ENCODE results near the gene TPST2. TPM values are rescaled to one million over a fixed set of nuclear protein-coding genes. Genes with fewer than 3 reads are reported as not detected.

Gene TPST2
- total and polyA plus RNA-seq, 5 donors = 27.6 to 55.2 (median 33.8) TPM

DNA sequence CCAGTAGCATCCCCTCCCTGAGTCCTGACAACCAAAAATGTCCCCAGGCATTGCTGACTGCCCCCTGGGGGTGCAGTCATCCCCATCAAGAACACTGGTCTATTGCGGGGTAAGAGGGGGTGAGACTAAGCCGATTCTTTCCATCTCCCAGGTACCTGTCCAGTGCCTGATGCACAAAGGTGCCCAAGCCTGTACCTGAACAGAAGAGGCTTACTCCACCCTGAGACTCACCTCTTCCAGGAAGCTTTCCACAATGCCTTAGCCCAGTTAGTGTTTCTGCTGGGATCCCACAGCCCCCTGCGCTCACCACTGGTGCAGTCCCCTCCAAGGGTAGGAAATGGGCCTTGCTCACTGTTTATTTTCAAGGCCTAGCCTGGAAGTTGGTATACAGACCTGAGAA, 22.9 kb downstream of the TPST2 start:
- no peak for DNase-seq
- no peaks in the 10 kb centered on the region for H3K9me3 ChIP-seq (ENCODE audit: control insufficient read depth, low read length)
- intact Hi-C loops (cut with DNase I) = no loop called here
- ATAC-seq = no peak
- H3K4me1 ChIP-seq (ENCODE audit: control insufficient read depth, insufficient read depth, low read length) = peaks cover 10% of the 10 kb centered on the region
- 97% methylated on average over 3 of the region's 3 CpGs for WGBS
- H3K4me3 ChIP-seq (ENCODE audit: low read length) = no peak overlapping the region
- H3K27me3 ChIP-seq (ENCODE audit: control insufficient read depth, insufficient read depth) = no peaks in the 10 kb centered on the region
- H3K27ac ChIP-seq (ENCODE audit: low read length) = no peak overlapping the region

DNA sequence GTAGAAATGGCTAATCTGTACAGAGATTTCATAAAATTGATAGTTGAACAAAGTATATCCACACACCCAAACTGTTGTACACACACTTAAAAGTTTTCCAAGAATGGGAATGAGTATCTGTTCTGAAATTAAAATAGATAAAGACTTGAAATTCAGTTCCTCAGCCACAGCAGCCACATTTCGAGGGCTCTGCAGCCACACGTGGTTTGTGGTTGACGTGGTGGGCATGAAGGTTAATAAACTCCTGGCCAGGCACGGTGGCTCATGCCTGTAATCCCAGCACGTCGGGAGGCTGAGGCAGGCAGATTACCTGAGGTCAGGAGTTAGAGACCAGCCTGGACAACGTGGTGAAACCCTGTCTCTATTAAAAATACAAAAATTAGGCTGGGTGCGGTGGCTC, 24.0 kb downstream of the TPST2 start:
- no peaks in the 10 kb centered on the region for H3K27me3 ChIP-seq (ENCODE audit: control insufficient read depth, insufficient read depth)
- 78% methylated on average over 8 of the region's 8 CpGs for WGBS
- intact Hi-C loops (cut with DNase I) = no loop called here
- no peak overlapping the region for H3K27ac ChIP-seq (ENCODE audit: low read length)
- ATAC-seq (no peak), DNase-seq (no peak)
- no peak overlapping the region for H3K4me3 ChIP-seq (ENCODE audit: low read length)
- peaks cover 10% of the 10 kb centered on the region for H3K4me1 ChIP-seq (ENCODE audit: control insufficient read depth, insufficient read depth, low read length)
- H3K9me3 ChIP-seq (ENCODE audit: control insufficient read depth, low read length) = no peaks in the 10 kb centered on the region

DNA sequence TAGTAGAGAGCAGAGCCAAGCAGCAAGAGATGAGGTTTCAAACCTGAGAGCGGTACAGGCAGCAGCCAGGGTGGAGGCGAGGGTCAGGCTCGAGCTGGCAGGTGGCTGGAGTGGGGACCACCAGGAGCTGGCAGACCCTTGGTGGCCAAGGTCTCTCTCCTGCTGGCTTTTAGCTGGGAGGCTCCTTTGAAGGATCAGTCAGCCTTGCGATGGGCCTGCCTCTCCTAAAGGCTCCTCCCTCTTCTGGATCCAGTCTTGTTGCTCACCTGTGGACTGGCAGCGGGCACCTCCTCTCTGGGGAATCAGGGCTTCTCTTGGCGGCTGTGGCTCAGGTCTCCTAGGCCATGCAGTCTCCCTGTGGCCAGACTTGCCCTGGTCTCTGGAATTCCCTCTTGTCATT, 24.8 kb downstream of the TPST2 start:
- H3K4me3 ChIP-seq (ENCODE audit: low read length) = no peak overlapping the region
- 94% methylated on average over 6 of the region's 6 CpGs for WGBS
- no peak for DNase-seq
- H3K4me1 ChIP-seq (ENCODE audit: control insufficient read depth, insufficient read depth, low read length) = peaks cover 5% of the 10 kb centered on the region
- no peak for ATAC-seq
- intact Hi-C loops (cut with DNase I) = no loop called here
- no peak overlapping the region for H3K27ac ChIP-seq (ENCODE audit: low read length)
- H3K9me3 ChIP-seq (ENCODE audit: control insufficient read depth, low read length) = no peaks in the 10 kb centered on the region
- no peaks in the 10 kb centered on the region for H3K27me3 ChIP-seq (ENCODE audit: control insufficient read depth, insufficient read depth)

DNA sequence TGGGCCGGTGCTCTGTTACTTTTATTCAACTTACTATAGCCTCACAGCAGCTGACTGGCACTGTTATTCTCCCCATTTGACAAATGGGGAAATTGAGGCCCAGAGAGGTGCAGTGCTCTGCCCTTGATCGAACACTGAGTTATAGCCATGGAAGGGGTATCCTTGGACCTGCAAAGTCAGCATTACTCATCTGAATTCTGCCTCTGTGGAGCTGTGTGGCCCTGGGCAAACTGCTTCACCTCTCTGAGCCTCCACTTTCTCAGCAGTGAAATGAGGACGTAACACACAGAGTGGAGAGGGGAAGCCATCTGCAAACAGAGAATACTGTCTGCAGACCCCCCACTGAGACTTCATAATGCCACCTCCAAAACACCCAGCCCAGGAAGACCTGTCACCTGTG, 25.3 kb downstream of the TPST2 start:
- WGBS = 93% methylated on average over 3 of the region's 3 CpGs
- H3K27ac ChIP-seq (ENCODE audit: low read length) = no peak overlapping the region
- H3K4me1 ChIP-seq (ENCODE audit: control insufficient read depth, insufficient read depth, low read length) = peaks cover 4% of the 10 kb centered on the region
- intact Hi-C loops (cut with DNase I) = no loop called here
- H3K27me3 ChIP-seq (ENCODE audit: control insufficient read depth, insufficient read depth) = no peaks in the 10 kb centered on the region
- DNase-seq = no peak
- no peaks in the 10 kb centered on the region for H3K9me3 ChIP-seq (ENCODE audit: control insufficient read depth, low read length)
- no peak for ATAC-seq
- no peak overlapping the region for H3K4me3 ChIP-seq (ENCODE audit: low read length)

DNA sequence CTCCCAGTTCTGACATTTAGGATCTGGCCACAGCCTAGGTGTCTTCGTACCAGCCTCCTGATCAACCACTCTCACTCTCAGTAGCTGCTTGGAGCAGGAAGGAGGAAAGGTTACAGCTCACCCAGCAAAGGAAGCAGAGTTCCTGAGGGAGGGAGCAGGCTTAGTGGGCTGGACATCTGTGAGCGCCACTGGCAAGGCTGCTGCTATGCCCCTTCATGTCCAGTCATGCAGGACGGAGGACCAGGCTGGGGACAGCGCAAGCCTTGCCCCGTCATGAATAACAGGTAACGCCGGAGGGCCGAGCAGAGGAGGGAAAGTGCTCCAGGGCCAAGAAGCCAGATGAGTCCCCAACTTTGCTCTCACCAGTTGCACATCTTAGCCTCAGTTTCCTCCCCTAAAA, 25.8 kb downstream of the TPST2 start:
- no peak for DNase-seq
- H3K4me1 ChIP-seq (ENCODE audit: control insufficient read depth, insufficient read depth, low read length) = peaks cover 4% of the 10 kb centered on the region

DNA sequence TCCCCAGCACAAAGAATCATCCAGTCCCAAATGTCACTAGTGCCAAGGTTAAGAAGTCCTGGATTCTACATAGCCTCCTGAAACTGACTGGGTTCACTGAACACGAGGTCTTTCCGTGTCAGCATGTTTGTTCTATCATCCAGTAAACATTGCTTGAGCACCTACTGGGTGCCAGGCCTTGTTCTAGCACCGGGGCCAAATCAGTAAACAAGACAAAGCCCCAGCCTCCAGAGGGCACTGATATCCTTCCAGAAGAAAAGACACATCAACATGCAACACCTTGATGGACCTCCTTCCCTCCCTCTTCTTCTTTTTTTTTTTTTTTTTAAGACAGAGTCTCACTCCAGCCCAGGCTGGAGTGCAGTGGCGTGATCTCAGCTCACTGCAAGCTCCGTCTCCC, 26.9 kb downstream of the TPST2 start:
- Histone ChIP-seq H3K9me3 (ENCODE audit: control insufficient read depth, low read length) (no peaks in the 10 kb centered on the region), H3K27me3 (ENCODE audit: control insufficient read depth, insufficient read depth) (no peaks in the 10 kb centered on the region), H3K27ac (ENCODE audit: low read length) (no peak overlapping the region), H3K4me3 (ENCODE audit: low read length) (no peak overlapping the region), H3K4me1 (ENCODE audit: control insufficient read depth, insufficient read depth, low read length) (peaks cover 2% of the 10 kb centered on the region)
- 75% methylated on average over 5 of the region's 5 CpGs for WGBS
- intact Hi-C loops (cut with DNase I) = no loop called here
- DNase-seq (no peak), ATAC-seq (no peak)

More for the DNA sequence above, 25.8 kb downstream of the TPST2 start:
- no peaks in the 10 kb centered on the region for H3K27me3 ChIP-seq (ENCODE audit: control insufficient read depth, insufficient read depth)
- no peaks in the 10 kb centered on the region for H3K9me3 ChIP-seq (ENCODE audit: control insufficient read depth, low read length)
- no peak overlapping the region for H3K4me3 ChIP-seq (ENCODE audit: low read length)
- WGBS = 92% methylated on average over 8 of the region's 8 CpGs
- ATAC-seq = no peak
- no peak overlapping the region for H3K27ac ChIP-seq (ENCODE audit: low read length)
- intact Hi-C loops (cut with DNase I) = no loop called here

DNA sequence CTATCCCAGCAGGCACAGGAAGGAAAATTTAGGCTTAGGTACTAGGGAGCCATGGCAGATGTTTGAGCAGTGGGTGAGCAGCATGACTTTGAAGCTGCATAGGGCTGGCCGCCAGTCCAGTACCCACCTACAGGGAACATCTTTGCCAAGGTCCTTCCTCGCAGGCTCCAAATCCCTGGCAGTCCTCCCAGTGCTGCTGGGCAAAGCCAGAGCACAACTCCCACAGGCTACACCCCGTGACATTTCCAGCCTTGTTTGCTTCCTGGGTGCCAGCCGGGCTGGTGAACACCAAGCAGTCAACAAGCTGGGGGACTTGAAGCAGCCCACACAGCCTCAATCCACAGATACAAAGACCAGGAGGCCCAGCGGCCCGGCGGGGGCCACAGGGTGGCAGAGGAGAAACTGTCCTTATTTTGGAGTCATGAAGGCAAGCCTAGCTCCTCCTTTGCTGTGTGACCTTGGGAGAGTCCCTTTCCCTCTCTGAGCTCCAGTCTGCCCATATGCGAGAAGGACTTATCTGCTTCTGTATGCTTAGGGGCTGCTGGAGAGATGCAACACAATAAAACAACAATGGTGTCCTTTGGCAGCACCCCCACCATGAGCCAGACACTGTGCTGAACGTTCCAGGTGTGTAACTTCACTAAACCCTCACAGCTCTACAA, 28.0 kb downstream of the TPST2 start:
- peaks cover 2% of the 10 kb centered on the region for H3K4me1 ChIP-seq (ENCODE audit: control insufficient read depth, insufficient read depth, low read length)
- H3K27ac ChIP-seq (ENCODE audit: low read length) = peak overlapping the region; percentile 75
- H3K27me3 ChIP-seq (ENCODE audit: control insufficient read depth, insufficient read depth) = no peaks in the 10 kb centered on the region
- no peaks in the 10 kb centered on the region for H3K9me3 ChIP-seq (ENCODE audit: control insufficient read depth, low read length)
- intact Hi-C loops (cut with DNase I) = no loop called here
- ATAC-seq (peak; percentile 69 to 80), DNase-seq (peak; percentile 55 to 86 (median 84))
- WGBS = 75% methylated on average over 9 of the region's 9 CpGs
- no peak overlapping the region for H3K4me3 ChIP-seq (ENCODE audit: low read length)

DNA sequence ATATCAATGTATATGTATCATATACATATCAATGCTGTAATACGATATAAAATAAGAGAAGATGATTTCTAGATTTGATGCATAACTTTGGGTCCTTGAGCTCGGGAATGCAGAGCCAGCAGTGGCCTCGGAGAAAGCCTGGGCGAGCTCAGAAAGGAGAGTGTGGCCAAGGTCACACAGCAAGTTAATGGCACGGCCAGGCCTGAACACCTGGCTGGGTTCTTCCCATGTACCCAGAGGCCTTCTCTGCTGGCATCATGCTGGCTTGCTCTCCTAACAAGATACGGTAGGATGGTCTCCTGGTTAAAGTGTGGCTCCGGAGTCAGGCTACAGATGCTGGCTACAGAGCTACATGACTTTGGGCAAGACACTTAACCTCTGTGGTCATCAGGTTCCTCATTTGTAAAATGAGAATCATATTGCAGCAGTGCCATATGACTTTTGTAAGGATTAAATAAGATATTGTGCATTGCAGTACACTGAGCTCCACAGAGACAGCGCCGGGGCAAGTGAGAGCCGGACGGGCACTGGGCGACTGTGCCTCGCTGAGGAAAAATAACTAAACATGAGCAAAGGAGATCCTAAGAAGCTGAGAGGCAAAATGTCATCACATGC, 29.9 kb downstream of the TPST2 start:
- Histone ChIP-seq H3K4me1 (ENCODE audit: control insufficient read depth, insufficient read depth, low read length) (peaks cover 10% of the 10 kb centered on the region), H3K27me3 (ENCODE audit: control insufficient read depth, insufficient read depth) (no peaks in the 10 kb centered on the region), H3K27ac (ENCODE audit: low read length) (no peak overlapping the region), H3K4me3 (ENCODE audit: low read length) (no peak overlapping the region), H3K9me3 (ENCODE audit: control insufficient read depth, low read length) (no peaks in the 10 kb centered on the region)
- intact Hi-C loops (cut with DNase I) = no loop called here
- WGBS = 91% methylated on average over 13 of the region's 13 CpGs
- ATAC-seq = no peak
- DNase-seq = no peak

DNA sequence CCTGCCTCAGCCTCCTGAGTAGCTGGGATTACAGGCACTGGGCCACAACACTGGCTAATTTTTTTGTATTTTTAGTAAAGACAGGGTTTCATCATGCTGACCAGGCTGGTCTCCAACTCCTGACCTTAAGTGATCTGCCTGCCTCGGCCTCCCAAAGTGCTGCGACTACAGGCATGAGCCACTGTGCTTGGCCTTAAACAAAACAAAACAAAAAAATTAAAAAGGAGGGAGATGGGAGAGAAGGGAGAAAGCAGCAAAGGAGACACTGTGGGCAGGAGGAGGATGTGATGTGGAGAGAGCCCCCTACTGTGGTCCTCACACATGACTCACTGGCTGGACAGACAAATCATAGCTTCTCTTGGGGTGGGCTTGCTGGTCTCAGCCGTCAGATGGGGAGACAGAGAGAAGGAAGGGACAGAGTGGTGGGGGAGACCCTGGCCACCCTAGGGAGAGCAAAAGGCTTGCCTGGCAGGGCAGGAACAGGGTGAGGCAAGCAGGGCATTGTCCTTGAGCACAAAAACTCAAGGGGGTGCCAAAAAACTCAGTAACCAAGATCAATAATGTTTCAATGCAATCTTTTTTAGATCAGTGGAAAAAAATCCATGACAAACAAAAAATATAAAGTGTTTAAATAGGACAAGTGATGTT, 31.6 kb downstream of the TPST2 start:
- no peaks in the 10 kb centered on the region for H3K9me3 ChIP-seq (ENCODE audit: control insufficient read depth, low read length)
- H3K4me1 ChIP-seq (ENCODE audit: control insufficient read depth, insufficient read depth, low read length) = peaks cover 12% of the 10 kb centered on the region
- H3K4me3 ChIP-seq (ENCODE audit: low read length) = no peak overlapping the region
- ATAC-seq = no peak
- DNase-seq = no peak
- intact Hi-C loops (cut with DNase I) = no loop called here
- no peaks in the 10 kb centered on the region for H3K27me3 ChIP-seq (ENCODE audit: control insufficient read depth, insufficient read depth)
- 59% methylated on average over 3 of the region's 3 CpGs for WGBS
- no peak overlapping the region for H3K27ac ChIP-seq (ENCODE audit: low read length)

DNA sequence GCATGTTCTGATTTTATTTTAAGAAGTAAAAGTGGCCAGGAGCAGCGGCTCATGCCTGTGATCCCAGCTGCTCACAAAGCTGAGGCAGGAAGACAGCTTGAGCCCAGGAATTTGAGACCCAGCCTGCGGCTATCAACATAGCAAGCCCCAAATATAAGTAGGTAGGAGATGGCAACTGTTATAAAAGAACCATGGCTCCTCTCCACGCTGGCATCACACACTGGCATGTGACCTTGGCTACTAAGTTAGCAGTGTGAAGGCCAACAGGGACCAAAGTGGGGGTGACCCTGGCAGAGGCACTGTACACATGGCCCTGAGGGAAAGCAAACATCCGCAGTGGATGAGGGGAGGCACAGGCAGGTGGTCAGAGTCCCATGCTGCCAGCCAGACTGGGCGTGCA, 33.0 kb downstream of the TPST2 start:
- ATAC-seq = peak; percentile 25 to 30
- WGBS = 73% methylated on average over 5 of the region's 5 CpGs

DNA sequence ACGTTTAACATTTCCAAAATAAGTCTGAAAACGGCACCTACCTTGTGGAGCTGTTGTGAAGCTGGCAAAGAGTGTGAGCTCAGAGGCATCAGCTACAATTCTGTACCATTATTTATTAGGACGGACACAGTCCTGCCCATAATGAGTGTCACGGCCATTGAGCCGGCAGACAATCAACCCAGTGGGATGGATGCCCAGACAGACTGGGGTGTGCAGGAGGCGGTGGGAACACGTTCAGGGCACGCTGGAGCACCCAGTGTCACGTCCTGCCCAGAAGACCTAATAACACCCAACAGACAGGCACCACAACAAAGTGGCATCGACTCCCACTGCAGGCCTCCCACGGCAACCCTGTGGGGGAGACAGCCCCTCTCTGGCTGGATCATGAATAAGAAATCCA, 34.5 kb downstream of the TPST2 start:
- Histone ChIP-seq H3K27me3 (ENCODE audit: control insufficient read depth, insufficient read depth) (no peaks in the 10 kb centered on the region), H3K27ac (ENCODE audit: low read length) (peak overlapping the region; percentile 9), H3K4me1 (ENCODE audit: control insufficient read depth, insufficient read depth, low read length) (peaks cover 12% of the 10 kb centered on the region), H3K4me3 (ENCODE audit: low read length) (no peak overlapping the region), H3K9me3 (ENCODE audit: control insufficient read depth, low read length) (no peaks in the 10 kb centered on the region)
- ATAC-seq (peak; percentile 46 to 58), DNase-seq (peak in 2 of 3 donors; percentile 57 to 63)
- WGBS = 68% methylated on average over 11 of the region's 11 CpGs
- intact Hi-C loops (cut with DNase I) = no loop called here

More for the DNA sequence above, 33.0 kb downstream of the TPST2 start:
- peak overlapping the region; percentile 32 for H3K27ac ChIP-seq (ENCODE audit: low read length)
- intact Hi-C loops (cut with DNase I) = no loop called here
- H3K4me1 ChIP-seq (ENCODE audit: control insufficient read depth, insufficient read depth, low read length) = peaks cover 12% of the 10 kb centered on the region
- H3K27me3 ChIP-seq (ENCODE audit: control insufficient read depth, insufficient read depth) = no peaks in the 10 kb centered on the region
- no peak overlapping the region for H3K4me3 ChIP-seq (ENCODE audit: low read length)
- no peaks in the 10 kb centered on the region for H3K9me3 ChIP-seq (ENCODE audit: control insufficient read depth, low read length)
- no peak for DNase-seq

Measured in right cardiac atrium (tissue), 5 donors.